HG03280 (cell line): Measurements from ENCODE around the gene FAHD2B.
"Not testable (repeated sequence)": the region's sequence is repeated elsewhere in the genome, so short reads cannot be mapped to it uniquely, and the experiment has no call there.

ENCODE experiments used
- ATAC-seq: cut with Tn5 transposase; IDR thresholded peaks from one replicate; pipeline ENCODE4 v1.9.1; 2021; ENCODE audit warnings: mild to moderate bottlenecking, moderate library complexity; ENCODE audit not compliant: unreplicated experiment

FAHD2B gene

DNA sequence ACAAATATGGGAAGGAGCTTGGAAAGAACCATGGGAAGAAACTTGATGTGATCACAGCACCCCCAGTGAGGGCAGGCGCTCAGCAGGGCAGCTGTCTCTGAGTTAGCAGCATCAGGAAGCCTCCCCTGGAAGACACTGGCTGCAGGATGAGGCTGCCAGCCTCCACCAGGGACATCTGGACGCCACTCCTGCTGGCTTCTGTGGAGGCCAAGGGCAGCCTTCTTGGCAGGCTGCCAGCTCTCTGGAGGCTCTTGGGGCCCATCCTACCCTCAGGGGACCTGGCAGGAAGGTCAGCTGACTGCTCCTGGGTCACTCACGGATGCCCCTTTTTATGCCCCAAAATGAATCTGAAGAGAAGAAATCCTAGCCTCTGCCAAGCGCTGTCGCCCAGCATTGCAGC lies 26.0 kb downstream of the FAHD2B start:
- ATAC-seq: not testable (repeated sequence)

DNA sequence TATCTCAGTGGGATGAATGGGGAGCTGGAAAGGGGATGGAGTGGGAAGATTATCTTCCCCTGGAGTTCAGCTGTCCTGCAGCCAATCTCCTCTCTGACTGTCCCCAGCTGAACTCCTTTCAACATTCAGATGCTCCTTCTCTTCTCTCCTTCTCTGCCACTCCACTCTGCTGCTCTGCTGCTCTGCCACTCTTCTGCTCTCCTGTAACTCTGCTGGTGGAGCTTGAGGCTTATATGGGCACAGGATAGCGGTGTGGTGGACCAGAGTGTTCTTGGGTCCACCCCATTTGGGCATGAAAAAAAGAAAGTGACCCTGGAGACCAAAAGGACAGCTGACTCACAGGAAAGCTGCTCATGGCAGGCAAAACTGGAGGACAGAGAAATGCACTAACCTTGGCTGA lies 26.6 kb downstream of the FAHD2B start:
- ATAC-seq: no peak

DNA sequence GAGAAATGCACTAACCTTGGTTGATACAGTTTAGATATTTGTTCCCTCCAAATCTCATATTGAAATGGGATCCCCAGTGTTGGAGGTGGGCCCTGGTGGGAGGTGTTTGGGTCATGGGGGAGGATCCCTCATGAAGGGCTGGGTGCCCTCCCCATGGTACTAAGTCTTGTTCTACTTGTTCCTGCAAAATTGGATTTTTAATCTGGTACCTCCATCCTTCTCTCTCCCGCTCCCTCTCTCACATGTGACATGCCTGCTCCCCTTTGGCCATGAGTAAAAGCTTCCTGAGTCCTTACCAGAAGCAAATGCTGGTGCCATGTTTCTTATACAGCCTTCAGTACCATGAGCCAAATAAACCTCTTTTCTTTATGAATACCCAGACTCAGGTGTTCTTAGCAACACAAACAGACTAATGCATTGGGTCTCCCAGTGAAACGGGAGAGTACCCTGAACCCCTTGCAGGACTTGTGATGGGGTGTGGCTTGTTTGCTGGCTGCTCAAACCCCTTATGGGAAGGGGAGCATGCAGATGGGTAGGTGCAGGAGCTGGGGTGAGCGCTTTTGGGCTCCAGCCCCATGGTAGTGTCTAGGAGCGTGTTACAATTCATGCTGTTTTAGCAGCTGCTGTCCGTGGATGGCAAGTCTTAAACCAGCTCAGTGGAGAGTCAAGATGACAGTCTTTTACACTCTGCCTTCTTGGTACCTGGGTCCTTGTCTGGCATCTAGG lies 27.2 kb downstream of the FAHD2B start:
- no peak for ATAC-seq

DNA sequence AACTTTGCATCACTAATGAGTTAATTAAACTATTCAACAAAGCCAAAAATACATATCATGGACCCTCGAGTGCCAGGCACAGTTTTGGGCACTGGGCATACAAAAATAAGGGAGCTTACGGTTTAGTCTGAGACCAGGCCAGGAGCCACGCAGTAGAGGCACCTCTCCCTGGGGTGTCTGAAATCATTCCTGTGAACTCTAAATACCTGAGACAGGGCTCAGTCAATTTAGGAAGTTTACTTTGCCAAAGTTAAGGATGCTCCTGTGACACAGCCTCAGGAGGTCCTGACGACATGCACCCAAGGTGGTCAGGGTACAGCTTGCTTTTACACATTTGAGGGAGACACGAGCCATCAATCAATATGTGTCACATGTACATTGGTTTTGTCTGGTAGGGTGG lies 28.7 kb downstream of the FAHD2B start:
- not testable (repeated sequence) for ATAC-seq

DNA sequence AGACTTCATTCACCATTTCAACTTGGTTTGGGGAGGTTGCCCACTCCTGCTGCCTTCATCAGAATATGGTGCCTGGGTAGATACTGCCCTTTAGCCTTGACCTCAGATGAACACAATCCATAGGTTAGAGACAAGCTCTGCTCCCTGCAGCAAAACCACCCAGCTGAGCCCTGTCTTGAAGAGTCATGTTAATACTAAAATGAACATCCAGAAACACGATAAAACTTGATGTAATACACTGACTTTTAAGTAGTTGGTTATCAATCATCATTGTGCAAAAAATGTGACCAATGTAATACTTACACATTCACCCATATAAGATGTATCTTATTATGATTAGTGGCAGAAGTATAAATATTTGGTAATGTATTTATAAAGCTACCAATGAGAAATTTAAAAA lies 32.7 kb downstream of the FAHD2B start:
- not testable (repeated sequence) for ATAC-seq

DNA sequence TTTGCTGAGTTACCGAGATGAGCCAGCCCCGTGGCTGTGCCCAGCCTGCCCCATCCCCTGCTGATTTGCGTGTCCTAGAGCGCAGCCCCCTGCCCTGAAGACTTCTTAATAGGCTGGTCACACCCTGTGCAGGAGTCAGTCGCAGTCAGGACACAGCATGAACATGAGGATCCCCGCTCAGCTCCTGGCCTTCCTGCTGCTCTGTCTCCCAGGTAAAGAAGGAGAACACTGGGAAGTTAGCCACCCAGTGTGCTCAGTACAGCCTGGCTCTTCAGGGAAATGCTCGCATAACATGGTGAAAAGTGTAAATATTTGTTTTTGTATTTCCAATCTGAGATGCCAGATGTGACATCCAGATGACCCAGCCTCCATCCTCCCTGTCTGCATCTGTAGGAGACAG lies 34.9 kb downstream of the FAHD2B start:
- not testable (repeated sequence) for ATAC-seq

DNA sequence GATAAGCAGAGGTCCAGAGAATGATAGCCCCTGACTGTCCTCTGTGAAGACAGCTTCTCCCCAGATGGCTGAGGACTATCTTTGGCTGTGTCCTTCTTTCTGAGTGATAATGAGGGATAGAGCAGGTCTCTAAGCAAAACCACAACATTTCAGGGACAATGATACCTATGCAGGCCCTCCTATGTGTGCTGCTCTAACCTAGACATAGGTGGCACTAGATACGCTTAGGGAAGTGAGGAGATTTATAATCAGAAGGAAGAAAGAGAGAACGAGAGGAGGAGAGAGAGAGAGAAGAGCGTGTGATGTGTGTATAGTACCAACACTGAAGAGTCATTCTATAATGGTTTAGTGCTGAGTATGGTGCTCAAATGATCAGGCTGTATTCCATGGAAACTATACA lies 38.5 kb downstream of the FAHD2B start:
- ATAC-seq: not testable (repeated sequence)

DNA sequence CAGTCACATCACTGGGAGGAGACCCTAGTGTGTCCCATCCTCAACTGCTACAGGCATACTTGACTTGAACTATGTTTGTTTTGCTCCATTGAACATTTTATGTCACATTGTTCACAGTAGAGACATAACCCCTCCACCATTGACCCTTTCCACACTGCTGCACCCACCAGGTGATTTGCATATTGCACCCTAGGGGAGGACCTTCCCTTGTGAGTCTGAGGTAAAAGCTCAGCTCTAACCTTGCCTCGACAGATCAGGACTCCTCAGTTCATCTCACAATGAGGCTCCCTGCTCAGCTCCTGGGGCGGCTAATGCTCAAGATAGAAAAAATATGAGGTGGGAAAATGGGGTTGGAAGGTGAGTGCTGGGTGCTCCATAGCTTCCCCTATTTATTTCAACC lies 44.6 kb downstream of the FAHD2B start:
- ATAC-seq: not testable (repeated sequence)

DNA sequence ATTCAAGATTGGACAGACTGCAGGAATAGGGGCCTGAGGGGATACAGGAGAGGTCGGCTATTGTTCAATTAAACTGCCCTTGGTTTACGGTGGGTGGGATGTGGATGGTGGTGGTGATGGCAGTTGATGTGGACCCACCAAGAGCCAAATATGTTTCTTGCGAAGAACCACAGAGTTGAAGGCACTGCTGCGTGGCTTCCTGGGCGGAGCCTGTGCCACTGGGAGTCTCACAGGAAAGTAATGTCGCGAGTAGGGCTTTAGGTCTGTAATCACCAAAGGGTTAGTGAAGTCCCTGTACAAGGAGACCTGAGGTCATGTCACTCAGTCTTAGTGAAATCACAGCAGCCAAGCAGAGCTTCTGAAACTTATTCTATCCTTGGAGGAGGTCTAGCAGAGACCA lies 46.2 kb downstream of the FAHD2B start:
- ATAC-seq: not testable (repeated sequence)

DNA sequence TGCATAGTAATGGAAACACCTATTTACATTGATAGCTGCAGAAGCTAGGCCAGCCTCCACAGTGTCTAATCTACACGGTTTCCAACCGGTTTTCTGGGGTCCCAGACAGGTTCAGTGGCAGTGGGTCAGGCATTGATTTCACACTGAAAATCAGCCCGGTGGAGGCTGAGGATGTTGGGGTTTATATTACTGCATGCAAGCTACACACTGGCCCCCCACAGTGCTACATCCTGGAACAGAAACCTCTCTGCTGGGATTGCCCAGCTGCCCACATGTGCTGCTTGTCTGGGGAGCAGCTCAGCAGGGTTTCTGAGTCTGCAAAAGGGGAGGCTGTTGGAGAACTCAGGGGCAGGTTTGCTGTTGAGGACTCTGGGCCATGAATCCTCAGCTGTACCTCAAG lies 48.0 kb downstream of the FAHD2B start:
- ATAC-seq: not testable (repeated sequence)

DNA sequence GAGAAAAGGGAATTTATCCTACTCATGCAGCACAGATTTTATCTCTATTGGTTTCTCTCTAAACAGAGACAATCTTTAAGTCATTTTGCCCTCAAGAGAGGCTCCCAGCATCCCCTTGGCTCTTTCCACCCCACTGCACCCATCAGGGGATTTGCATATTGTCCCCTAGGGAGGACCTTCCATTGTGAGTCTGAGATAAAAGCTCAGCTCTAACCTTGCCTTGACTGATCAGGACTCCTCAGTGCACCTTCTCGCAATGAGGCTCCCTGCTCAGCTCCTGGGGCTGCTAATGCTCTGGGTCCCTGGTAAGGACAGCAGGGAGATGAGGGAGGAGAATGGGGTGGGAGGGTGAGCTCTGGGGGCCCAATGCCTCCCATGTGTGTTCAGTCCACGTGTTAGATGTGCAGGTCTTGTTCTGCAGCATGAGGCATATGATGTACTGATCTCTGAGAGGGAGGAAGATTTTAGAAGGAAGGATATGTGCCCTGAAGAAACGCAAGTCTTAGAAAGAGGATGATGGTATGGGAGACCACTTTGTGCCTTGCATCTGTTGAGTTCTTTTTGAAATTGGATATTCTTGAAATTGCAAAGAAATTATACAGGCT lies 48.7 kb downstream of the FAHD2B start:
- not testable (repeated sequence) for ATAC-seq
